NB4 (cell line): Measurements from ENCODE around the gene AATK.
"Not testable (repeated sequence)": the region's sequence is repeated elsewhere in the genome, so short reads cannot be mapped to it uniquely, and the experiment has no call there.

Experiments
- DNase-seq: peaks from one replicate; pipeline ENCODE4 v3.0.0; 2010; ENCODE audit warnings: low read depth
- H3K4me3 ChIP-seq: one replicate; pipeline ENCODE4 v1.5.1; 2011; ENCODE audit warnings: mild to moderate bottlenecking, low read depth, low read length, moderate library complexity
- MYC ChIP-seq: IDR thresholded peaks from 2 replicates; pipeline ENCODE4 v1.6.1; 2011; ENCODE audit warnings: low read depth, low read length
- POLR2A ChIP-seq: IDR thresholded peaks from 2 replicates; pipeline ENCODE4 v1.6.1; 2011; ENCODE audit warnings: mild to moderate bottlenecking; ENCODE audit not compliant: insufficient read length; ENCODE audit errors: extremely low read depth
- TF ChIP-seq, protein P1 (sequence below): IDR thresholded peaks from 2 replicates; pipeline ENCODE4 v1.6.1; 2011; ENCODE audit warnings: low read depth, low read length
- TF ChIP-seq, protein P2 (sequence below): IDR thresholded peaks from one replicate; pipeline ENCODE4 v1.5.1; 2012; ENCODE audit warnings: low read depth, low read length

The AATK gene

DNA sequence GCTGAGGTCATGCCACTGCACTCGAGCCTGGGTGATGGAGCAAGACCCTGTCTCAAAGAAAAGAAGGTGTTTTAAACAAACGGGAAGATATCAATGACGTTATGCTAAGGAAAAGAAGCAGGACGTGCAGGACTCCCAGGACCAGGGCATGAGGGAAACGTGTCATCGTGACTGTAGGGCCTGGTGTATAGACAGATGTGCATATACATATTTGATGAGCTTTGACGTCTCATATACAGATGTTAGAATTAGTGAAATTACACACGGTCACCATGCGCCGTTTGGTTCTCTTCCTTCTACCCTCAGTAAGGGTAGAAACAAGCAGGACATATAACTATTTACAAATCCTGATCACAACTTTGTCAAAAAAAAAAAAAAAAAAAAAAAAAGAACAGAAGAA lies 18.3 kb downstream of the AATK start:
- H3K4me3 ChIP-seq, result no peak overlapping the region
- TF ChIP-seq, protein P1, sequence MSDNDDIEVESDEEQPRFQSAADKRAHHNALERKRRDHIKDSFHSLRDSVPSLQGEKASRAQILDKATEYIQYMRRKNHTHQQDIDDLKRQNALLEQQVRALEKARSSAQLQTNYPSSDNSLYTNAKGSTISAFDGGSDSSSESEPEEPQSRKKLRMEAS, result no peak
- TF ChIP-seq POLR2A (no peak), MYC (no peak)
- TF ChIP-seq, protein P2, sequence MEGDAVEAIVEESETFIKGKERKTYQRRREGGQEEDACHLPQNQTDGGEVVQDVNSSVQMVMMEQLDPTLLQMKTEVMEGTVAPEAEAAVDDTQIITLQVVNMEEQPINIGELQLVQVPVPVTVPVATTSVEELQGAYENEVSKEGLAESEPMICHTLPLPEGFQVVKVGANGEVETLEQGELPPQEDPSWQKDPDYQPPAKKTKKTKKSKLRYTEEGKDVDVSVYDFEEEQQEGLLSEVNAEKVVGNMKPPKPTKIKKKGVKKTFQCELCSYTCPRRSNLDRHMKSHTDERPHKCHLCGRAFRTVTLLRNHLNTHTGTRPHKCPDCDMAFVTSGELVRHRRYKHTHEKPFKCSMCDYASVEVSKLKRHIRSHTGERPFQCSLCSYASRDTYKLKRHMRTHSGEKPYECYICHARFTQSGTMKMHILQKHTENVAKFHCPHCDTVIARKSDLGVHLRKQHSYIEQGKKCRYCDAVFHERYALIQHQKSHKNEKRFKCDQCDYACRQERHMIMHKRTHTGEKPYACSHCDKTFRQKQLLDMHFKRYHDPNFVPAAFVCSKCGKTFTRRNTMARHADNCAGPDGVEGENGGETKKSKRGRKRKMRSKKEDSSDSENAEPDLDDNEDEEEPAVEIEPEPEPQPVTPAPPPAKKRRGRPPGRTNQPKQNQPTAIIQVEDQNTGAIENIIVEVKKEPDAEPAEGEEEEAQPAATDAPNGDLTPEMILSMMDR, result no peak
- DNase-seq, result no peak

- peak; percentile 60 for DNase-seq
- not testable (repeated sequence) for H3K4me3 ChIP-seq
Measured at GRCh38 chr17:81146208-81146607, 19.8 kb downstream of the AATK start.

- TF ChIP-seq MYC (no peak), POLR2A (no peak)
- TF ChIP-seq, protein P1, result no peak
- TF ChIP-seq, protein P2, result no peak
- no peak for DNase-seq
- H3K4me3 ChIP-seq, result no peak overlapping the region
Measured at GRCh38 chr17:81144423-81144781, 21.6 kb downstream of the AATK start.

DNA sequence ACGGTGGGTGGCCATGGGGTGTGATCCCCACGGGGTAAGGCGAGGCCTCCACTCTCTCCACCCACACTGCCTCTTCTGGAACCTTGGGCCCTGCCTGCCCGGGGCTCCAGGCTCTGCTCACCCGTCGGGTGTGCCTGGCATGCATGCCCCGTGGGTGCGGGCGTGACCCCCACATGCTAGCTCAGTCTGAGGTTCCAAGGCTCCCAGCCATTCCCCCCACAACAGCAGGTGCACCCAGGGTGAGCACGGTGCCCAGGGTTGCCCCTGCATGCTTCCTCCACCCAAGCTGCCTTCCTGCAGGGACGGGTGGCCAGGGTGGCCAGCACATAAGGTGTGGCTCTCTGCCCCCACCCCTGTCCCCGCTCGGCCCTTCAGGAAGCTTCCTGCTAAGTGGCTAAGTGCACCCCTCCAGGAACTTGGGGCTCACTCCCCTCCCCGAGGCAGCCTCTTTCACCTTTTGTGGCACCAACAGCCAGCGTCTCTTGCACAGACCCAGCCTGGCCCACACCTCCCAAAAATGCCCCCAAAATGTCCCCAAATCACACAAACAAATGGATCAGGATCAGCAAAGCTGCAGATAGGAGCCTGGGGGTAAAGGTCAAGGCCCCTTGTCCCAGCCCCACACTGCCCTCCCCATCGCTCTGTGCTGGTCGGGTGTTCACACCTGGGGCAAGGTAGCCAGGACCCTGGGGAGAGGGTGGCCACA lies 22.2 kb downstream of the AATK start:
- DNase-seq, result no peak
- TF ChIP-seq, protein P1, result no peak
- no peak overlapping the region for H3K4me3 ChIP-seq

DNA sequence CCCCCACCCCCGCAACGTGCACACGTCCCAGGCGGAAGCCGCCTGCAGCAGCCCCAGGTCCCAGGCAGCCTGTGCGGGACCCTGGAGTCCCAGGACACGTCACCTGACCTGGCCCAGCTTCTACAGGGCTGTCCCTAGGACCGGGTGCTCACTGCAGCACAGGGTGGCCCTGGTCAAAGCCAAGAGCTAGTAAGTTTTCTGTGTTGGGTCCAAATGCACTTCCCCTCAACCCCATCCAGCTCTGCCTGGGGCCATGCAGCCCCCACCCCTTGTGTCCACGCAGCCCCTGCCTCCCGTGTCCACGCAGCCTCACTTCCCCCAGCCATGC lies 22.9 kb downstream of the AATK start:
- no peak for TF ChIP-seq MYC
- TF ChIP-seq, protein P2, result no peak
- TF ChIP-seq POLR2A, result no peak
- TF ChIP-seq, protein P1, result no peak

GRCh38 chr17:81142301-81143199 lies 23.5 kb downstream of the AATK start:
- no peak overlapping the region for H3K4me3 ChIP-seq
- no peak for TF ChIP-seq POLR2A
- TF ChIP-seq, protein P1, result peak; percentile 46
- no peak for TF ChIP-seq MYC
- TF ChIP-seq, protein P2, result peak; percentile 64
- peak; percentile 82 for DNase-seq

More for the DNA sequence above, 22.9 kb downstream of the AATK start:
- H3K4me3 ChIP-seq, result no peak overlapping the region
- DNase-seq, result no peak
